HG03558 (cell line): ENCODE results near the gene IGLL5.

Experiments
- ATAC-seq: cut with Tn5 transposase; IDR thresholded peaks from one replicate; pipeline ENCODE4 v1.9.1; 2021; ENCODE audit warnings: moderate number of reproducible peaks; ENCODE audit not compliant: unreplicated experiment; ENCODE audit errors: extremely low read depth

IGLL5 gene

DNA sequence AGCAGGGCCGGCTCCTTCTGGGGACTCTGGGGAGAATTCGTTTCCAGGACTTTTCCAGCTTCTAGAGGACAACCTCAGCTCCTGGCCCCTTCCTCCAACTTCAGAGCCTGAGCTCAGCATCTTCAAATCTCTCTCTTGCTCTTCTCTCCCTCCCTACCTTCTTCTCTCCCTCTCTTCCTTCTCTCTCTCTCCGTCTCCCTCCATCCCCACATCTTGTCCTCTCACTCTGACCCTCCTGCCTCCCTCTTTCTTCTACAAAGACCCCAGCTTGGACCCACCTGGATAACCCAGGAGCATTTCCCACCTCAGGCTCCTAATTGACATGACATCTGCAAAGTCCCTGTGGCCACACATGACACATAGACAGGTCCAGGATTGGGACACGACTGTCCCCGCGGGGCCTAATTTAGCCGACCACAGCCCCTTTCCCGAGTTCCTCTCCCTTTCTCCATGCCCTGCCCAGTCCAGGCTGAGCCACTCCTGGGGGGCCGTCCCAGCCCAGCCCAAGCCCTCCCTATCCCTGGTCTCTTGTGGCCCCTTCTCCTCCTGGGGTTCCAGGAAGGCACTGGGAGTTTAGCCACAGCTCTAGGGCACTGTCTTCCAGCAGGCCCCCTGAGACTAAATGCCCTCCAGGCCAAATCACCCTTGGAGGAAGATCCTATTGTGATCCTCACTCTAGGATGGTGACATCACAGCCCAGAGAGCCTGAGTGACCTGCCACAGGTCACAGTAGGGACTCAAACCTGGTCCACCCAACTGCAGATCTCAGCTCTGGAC lies 36.9 kb downstream of the IGLL5 start:
- no peak for ATAC-seq

GRCh38 chr22:22925146-22925804 lies 37.7 kb downstream of the IGLL5 start:
- ATAC-seq: no peak

- ATAC-seq: no peak
Observed at GRCh38 chr22:22925805-22926369, 38.3 kb downstream of the IGLL5 start.

DNA sequence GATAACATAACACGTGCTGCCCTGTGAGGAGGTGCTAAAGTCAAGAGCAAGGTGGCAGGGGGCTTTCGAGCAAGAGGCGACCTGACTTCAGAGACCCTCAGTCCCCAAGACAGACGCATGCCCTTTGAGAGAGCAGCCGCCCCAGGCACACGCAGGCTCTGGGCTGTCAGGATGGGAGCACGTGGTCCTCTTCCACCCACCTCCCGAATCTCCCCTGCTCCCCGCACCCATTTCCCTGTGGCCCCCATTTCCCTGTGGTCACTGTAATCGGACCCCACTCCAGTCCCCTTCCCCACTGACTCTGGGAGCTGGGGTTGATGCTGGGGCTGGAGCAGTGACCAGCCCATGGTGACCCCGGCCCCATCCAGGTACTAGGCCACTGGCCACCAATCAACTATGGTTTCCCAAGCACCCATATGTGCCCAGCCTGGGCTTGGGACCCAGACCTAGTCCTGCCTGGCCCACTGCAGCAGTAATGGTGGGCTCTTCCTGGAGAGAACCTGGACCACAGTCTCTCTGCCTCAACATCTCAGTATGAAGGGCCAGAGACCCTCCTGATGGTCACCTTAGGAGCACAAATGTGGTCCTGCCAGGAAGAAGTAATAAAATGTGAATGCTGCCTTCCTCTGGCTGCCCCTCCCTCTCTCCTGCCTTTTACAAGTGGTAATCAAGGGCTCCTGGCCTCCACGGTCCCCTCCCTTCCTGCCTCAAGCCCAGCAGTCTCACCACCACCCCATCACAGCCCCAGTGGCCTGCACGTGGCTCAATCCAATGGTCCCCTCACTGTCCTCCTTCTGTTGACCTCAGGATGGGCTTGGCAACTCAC lies 39.0 kb downstream of the IGLL5 start:
- ATAC-seq: no peak

DNA sequence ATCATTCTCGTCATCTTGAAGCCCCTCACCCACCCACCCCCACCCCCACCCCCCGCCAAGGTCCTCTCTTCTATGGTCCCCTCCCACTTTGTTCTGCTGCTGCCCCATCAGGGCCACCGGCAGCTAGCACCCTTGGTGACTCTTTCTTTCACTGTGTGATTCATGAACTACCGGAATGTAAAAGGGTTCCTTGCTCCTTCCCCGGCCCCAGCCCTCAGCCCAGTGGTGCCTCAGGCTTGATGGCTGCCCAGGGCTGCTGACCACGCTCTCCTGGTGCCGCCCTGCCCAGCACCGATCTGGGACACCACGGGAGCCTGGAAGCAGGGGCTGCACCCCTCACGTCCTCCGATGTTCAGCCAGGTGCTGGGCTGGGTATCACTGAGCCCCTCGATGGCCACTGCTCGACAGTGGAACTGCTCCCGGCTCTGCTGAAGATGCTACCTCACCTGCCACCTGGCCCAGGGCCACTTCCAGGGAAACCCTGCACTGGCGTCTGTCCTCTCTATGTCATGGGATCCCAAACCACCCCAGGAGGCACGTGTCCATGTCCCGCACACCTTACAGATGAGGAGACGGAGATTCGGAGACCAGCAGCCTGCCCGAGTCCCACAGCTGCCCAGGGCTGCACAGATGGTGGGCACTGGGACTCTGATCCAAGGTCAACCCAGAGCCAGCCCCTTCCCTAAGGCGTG lies 39.7 kb downstream of the IGLL5 start:
- no peak for ATAC-seq

DNA sequence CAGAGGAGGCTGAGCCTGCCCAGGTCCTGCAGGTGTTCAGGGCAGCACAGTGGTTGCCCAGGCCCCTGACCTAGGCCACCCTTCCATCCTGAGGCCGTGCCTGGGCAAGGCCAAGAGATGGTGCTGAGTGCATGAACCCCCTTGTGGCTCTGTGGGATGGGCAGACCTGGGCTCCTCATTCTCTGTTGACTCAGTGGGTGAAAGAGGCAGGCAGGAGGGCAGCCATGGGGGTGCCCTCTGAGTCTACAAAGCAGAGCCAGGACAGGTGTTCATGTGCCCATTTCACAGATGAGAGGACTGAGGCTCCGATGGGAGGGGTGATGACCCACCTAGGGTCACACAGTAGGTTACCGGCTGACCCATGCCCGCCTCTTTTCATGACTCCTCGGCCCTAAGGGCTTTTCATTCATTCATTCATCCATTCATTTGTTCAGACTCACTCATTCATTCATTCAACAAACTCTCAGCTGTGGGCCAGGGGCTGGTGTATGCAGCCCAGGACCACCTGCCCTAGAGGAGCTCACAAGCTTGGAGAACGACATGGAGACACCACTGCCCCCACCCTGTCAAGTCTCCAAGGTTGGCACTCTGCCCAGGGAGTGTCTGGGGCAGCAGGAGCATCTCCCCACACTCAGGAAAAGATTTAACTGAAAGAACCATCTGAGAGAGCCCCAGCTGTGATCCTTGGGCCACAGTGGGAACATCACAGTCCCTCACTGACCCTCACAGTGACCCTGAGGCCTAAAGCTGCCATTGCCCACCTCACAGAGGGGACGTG lies 40.5 kb downstream of the IGLL5 start:
- ATAC-seq: no peak

DNA sequence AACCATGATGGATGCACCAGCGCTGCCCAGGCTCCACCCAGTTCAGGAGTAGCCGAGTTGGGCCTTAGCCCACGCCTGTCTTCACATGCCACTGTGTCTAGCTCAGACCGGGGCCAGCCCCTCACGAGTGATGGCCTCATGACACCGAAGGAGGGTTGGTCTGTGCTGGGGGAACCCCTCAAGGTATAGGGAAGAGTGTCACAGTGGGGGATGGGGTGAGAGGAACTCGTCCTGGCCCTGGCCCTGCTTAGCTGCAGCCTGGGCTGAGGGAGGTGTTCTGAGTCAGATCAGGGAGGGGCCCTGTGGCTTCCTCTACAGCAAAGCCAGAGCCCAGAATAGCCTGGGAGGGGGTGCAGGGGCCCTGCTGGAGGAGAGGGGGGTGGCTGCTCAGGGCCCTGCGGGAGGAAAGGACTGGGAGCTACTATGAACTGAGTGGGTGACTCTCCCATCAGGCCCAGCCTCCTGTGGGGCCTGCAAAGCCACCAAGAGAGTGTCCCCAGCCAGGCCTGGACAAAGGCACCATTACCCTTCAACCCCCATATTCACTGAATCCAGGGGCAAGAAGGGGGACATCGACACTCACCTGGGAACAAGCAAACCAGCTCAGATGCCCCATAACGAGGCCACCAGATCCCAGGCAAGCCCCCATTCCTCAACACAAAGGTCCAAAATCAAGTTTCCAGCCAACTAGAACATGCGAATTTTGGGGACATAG lies 41.2 kb downstream of the IGLL5 start:
- peak; percentile 66 for ATAC-seq

GRCh38 chr22:22929381-22930221 lies 42.0 kb downstream of the IGLL5 start:
- ATAC-seq: no peak

GRCh38 chr22:22930222-22930497 lies 42.5 kb downstream of the IGLL5 start:
- no peak for ATAC-seq

- no peak for ATAC-seq
Observed at GRCh38 chr22:22930571-22931556, 43.2 kb downstream of the IGLL5 start.

- ATAC-seq: no peak
Observed at GRCh38 chr22:22931557-22932270, 44.1 kb downstream of the IGLL5 start.

DNA sequence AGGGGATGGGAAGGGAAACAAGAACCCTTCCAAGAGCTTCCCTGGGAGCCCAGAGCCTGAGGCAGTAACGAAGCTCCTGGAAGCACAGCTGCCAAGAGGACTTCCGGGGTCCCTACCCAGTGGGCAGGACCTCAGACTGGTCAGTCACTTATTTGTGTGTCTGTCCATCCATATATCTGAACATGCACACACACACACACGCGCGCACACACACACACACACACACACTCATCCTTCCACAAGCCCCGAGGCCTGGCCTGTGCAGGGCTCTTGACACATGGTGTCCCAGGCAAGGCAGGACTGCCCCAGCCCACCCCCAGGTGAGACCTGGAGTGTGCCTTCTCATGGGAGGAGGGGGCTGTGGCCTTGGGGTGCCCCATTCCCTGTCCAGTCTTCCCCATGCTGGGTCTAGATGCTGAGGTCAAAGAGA lies 44.9 kb downstream of the IGLL5 start:
- ATAC-seq: no peak

- no peak for ATAC-seq
Observed at GRCh38 chr22:22933100-22933806, 45.6 kb downstream of the IGLL5 start.

GRCh38 chr22:22933807-22934542 lies 46.4 kb downstream of the IGLL5 start:
- no peak for ATAC-seq

DNA sequence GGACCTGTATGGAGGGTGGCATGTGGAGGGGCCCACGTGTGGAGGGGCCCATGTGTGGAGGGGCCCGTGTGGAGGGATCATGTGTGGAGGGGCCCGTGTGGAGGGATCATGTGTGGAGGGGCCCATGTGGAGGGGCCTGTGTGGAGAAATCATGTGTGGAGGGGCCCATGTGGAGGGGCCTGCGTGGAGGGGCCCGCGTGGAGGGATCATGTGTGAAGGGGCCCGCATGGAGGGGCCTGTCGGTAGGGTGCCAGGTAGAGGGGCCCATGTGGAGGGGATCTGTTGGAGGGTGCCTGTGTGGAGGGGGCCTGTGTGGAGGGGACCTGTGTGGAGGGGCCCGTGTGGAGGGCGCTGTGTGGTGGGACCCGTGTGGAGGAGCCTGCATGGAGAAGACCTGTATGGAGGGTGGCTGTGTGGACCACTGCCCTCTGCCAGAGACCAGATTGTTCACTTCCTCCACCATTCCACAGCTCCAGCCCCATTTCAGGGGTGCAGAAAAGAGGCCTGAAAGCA lies 47.0 kb downstream of the IGLL5 start:
- no peak for ATAC-seq
